Fibroblast of lung (primary cell): ENCODE data around the gene TMEM242.

Experiments
- EZH2 ChIP-seq: IDR thresholded peaks from 2 replicates; pipeline ENCODE4 v1.5.1; 2012; ENCODE audit warnings: low read length, control low read depth, mild to moderate bottlenecking; ENCODE audit errors: missing control alignments
- TF ChIP-seq, protein P1 (sequence below), 2 donors: IDR thresholded peaks in 1 of 2; conservative IDR thresholded peaks in 1 of 2; 1 replicate in 1 of 2; 2 replicates in 1 of 2; pipeline ENCODE4 v1.5.1; 2011 to 2012; ENCODE audit warnings: low read length in 2 of 2, control low read depth in 1 of 2, inconsistent platforms in 1 of 2, low read depth in 1 of 2, mild to moderate bottlenecking in 1 of 2

GRCh38 chr6:157249826-157250225 lies 73.5 kb downstream of the TMEM242 start:
- TF ChIP-seq, protein P1, sequence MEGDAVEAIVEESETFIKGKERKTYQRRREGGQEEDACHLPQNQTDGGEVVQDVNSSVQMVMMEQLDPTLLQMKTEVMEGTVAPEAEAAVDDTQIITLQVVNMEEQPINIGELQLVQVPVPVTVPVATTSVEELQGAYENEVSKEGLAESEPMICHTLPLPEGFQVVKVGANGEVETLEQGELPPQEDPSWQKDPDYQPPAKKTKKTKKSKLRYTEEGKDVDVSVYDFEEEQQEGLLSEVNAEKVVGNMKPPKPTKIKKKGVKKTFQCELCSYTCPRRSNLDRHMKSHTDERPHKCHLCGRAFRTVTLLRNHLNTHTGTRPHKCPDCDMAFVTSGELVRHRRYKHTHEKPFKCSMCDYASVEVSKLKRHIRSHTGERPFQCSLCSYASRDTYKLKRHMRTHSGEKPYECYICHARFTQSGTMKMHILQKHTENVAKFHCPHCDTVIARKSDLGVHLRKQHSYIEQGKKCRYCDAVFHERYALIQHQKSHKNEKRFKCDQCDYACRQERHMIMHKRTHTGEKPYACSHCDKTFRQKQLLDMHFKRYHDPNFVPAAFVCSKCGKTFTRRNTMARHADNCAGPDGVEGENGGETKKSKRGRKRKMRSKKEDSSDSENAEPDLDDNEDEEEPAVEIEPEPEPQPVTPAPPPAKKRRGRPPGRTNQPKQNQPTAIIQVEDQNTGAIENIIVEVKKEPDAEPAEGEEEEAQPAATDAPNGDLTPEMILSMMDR (conservative IDR thresholded peaks at IDR 0.05 in 1 of 2, IDR thresholded peaks at IDR 0.05 in 1 of 2; ENCODE audit: low read depth in 1 of 2, low read length in 2 of 2), result no peak
- TF ChIP-seq EZH2, result no peak
